AG04449 (cell line): ENCODE data around the gene ATP6V0A4.

ENCODE experiments used
- CTCF ChIA-PET: fragments of 350-600 bp; formaldehyde crosslinking; extraction: SDS; loops from one replicate; lab custom pipeline; 2021; ENCODE audit warnings: antibody characterized with exemption; lab: Yijun Ruan, JAX
- POLR2A ChIA-PET: fragments of 400-600, 350-600 bp; formaldehyde crosslinking; extraction: SDS; loops from one replicate; lab custom pipeline; 2020; ENCODE audit warnings: antibody characterized with exemption, inconsistent platforms; lab: Yijun Ruan, JAX
- DNase-seq: peaks from one replicate; pipeline ENCODE4 v3.0.0-alpha.2; 2010; ENCODE audit warnings: low read depth, low spot score
- H3K4me3 ChIP-seq: 2 replicates; pipeline ENCODE4 v1.5.1; 2011; ENCODE audit warnings: low read depth, mild to moderate bottlenecking, control low read depth, low read length
- CTCF ChIP-seq: IDR thresholded peaks from one replicate; pipeline ENCODE4 v1.5.1; 2011; ENCODE audit warnings: mild to moderate bottlenecking, moderate library complexity, low read length, control low read depth, inconsistent platforms; ENCODE audit not compliant: insufficient read depth; ENCODE audit errors: missing control alignments

ATP6V0A4 gene

GRCh38 chr7:138835087-138835486 lies 37.1 kb upstream of the ATP6V0A4 start:
- DNase-seq, result no peak
- CTCF ChIA-PET, result no interaction called here
- no peak overlapping the region for H3K4me3 ChIP-seq
- POLR2A ChIA-PET, result no interaction called here
- TF ChIP-seq CTCF, result no peak

- CTCF ChIA-PET, result no interaction called here
- H3K4me3 ChIP-seq, result no peak overlapping the region
- no peak for TF ChIP-seq CTCF
- POLR2A ChIA-PET, result no interaction called here
- no peak for DNase-seq
Observed at GRCh38 chr7:138834583-138834982, 36.6 kb upstream of the ATP6V0A4 start.

- DNase-seq, result no peak
- no peak for TF ChIP-seq CTCF
- no peak overlapping the region for H3K4me3 ChIP-seq
- CTCF ChIA-PET, result no interaction called here
- POLR2A ChIA-PET, result no interaction called here
Observed at GRCh38 chr7:138833596-138833995, 35.6 kb upstream of the ATP6V0A4 start.

GRCh38 chr7:138832966-138833365 lies 35.0 kb upstream of the ATP6V0A4 start:
- TF ChIP-seq CTCF, result no peak
- no peak overlapping the region for H3K4me3 ChIP-seq
- CTCF ChIA-PET, result no interaction called here
- POLR2A ChIA-PET, result no interaction called here
- DNase-seq, result no peak

- TF ChIP-seq CTCF, result no peak
- CTCF ChIA-PET, result no interaction called here
- POLR2A ChIA-PET, result no interaction called here
- no peak overlapping the region for H3K4me3 ChIP-seq
- DNase-seq, result no peak
Observed at GRCh38 chr7:138829335-138829734, 31.3 kb upstream of the ATP6V0A4 start.

- no peak for DNase-seq
- TF ChIP-seq CTCF, result no peak
- no peak overlapping the region for H3K4me3 ChIP-seq
- ChIA-PET CTCF (no interaction called here), POLR2A (no interaction called here)
Observed at GRCh38 chr7:138828302-138828701, 30.3 kb upstream of the ATP6V0A4 start.
